Ishikawa (cell line): ENCODE measurements around the gene GCG.
A peak's percentile ranks its signal among the peaks of the same experiment; 100 is the strongest.

Source experiments
- CEBPB ChIP-seq: IDR thresholded peaks from 2 replicates; pipeline ENCODE4 v1.6.1; 2012
- CREB1 ChIP-seq: IDR thresholded peaks from 2 replicates; pipeline ENCODE4 v1.6.1; 2012; ENCODE audit warnings: low read depth
- EGR1 ChIP-seq: IDR thresholded peaks from 2 replicates; pipeline ENCODE4 v1.6.1; 2012
- EP300 ChIP-seq: IDR thresholded peaks from 2 replicates; pipeline ENCODE4 v1.6.1; 2012; ENCODE audit warnings: borderline replicate concordance
- FOXM1 ChIP-seq: IDR thresholded peaks from 2 replicates; pipeline ENCODE4 v1.6.1; 2012; ENCODE audit warnings: low read depth, borderline replicate concordance
- MAX ChIP-seq: IDR thresholded peaks from 2 replicates; pipeline ENCODE4 v1.6.1; 2012
- NFIC ChIP-seq: IDR thresholded peaks from 2 replicates; pipeline ENCODE4 v1.6.1; 2012
- RAD21 ChIP-seq: IDR thresholded peaks from 2 replicates; pipeline ENCODE4 v1.6.1; 2012; ENCODE audit warnings: low read depth
- TAF1 ChIP-seq: IDR thresholded peaks from 2 replicates; pipeline ENCODE4 v1.6.1; 2012; ENCODE audit warnings: low read depth, mild to moderate bottlenecking
- TCF12 ChIP-seq: IDR thresholded peaks from 2 replicates; pipeline ENCODE4 v1.6.1; 2012; ENCODE audit warnings: low read depth
- TEAD4 ChIP-seq: IDR thresholded peaks from 2 replicates; pipeline ENCODE4 v1.6.1; 2012
- USF1 ChIP-seq: IDR thresholded peaks from 2 replicates; pipeline ENCODE4 v1.6.1; 2012
- YY1 ChIP-seq: IDR thresholded peaks from 2 replicates; pipeline ENCODE4 v1.6.1; 2012; ENCODE audit warnings: low read depth
- ZBTB7A ChIP-seq: IDR thresholded peaks from 2 replicates; pipeline ENCODE4 v1.6.1; 2012; ENCODE audit warnings: low read depth
- TF ChIP-seq, protein P1 (sequence below): IDR thresholded peaks from 2 replicates; pipeline ENCODE4 v1.6.1; 2012; ENCODE audit warnings: low read depth, mild to moderate bottlenecking

Gene GCG

GRCh38 chr2:162106146-162106551 lies 45.9 kb downstream of the GCG start:
- TF ChIP-seq YY1: no peak
- TF ChIP-seq TCF12: no peak
- TF ChIP-seq EP300: no peak
- no peak for TF ChIP-seq NFIC
- TF ChIP-seq USF1: no peak
- TF ChIP-seq FOXM1: no peak
- no peak for TF ChIP-seq TAF1

DNA sequence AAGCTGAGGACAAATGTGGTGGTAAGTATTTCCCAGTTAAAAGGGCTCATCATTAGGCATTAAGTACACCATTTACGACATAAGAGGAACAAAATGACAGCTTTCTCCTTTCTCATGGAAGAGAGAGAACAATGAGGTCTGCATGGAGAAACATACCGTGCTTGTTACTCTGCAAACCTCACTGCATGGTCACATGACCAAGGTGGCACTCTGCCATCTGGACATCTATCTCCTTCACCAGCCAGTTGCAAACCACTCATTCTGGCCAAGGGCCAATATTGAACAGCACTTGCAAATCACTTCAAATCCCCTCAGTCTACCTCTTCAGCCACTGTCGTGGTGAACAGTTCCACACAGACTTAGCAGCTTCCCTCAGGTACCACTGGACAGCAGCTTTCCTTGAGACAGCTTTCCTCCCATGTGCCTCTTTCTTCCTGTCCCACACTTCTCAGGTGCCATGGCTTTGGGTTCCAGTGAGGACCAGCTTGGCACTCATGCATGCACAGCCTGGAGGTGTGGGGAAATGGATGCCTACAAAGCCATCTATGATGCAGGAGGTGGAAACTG lies 48.5 kb downstream of the GCG start:
- TF ChIP-seq, protein P1, sequence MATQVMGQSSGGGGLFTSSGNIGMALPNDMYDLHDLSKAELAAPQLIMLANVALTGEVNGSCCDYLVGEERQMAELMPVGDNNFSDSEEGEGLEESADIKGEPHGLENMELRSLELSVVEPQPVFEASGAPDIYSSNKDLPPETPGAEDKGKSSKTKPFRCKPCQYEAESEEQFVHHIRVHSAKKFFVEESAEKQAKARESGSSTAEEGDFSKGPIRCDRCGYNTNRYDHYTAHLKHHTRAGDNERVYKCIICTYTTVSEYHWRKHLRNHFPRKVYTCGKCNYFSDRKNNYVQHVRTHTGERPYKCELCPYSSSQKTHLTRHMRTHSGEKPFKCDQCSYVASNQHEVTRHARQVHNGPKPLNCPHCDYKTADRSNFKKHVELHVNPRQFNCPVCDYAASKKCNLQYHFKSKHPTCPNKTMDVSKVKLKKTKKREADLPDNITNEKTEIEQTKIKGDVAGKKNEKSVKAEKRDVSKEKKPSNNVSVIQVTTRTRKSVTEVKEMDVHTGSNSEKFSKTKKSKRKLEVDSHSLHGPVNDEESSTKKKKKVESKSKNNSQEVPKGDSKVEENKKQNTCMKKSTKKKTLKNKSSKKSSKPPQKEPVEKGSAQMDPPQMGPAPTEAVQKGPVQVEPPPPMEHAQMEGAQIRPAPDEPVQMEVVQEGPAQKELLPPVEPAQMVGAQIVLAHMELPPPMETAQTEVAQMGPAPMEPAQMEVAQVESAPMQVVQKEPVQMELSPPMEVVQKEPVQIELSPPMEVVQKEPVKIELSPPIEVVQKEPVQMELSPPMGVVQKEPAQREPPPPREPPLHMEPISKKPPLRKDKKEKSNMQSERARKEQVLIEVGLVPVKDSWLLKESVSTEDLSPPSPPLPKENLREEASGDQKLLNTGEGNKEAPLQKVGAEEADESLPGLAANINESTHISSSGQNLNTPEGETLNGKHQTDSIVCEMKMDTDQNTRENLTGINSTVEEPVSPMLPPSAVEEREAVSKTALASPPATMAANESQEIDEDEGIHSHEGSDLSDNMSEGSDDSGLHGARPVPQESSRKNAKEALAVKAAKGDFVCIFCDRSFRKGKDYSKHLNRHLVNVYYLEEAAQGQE: peak; percentile 31; the same call in 1 of the 2 replicates
- 0 out of 2 replicates have a peak, but pooled peaks have one; percentile 18 for TF ChIP-seq USF1
- TF ChIP-seq MAX: no peak

- TF ChIP-seq NFIC: no peak
- TF ChIP-seq, protein P1: no peak
- no peak for TF ChIP-seq TCF12
- no peak for TF ChIP-seq MAX
- TF ChIP-seq ZBTB7A: no peak
- TF ChIP-seq CEBPB: no peak
- TF ChIP-seq FOXM1: no peak
- TF ChIP-seq USF1: no peak
- no peak for TF ChIP-seq TAF1
- no peak for TF ChIP-seq EP300
- no peak for TF ChIP-seq RAD21
- TF ChIP-seq CREB1: no peak
- TF ChIP-seq YY1: no peak
- TF ChIP-seq TEAD4: no peak
- TF ChIP-seq EGR1: no peak
These were observed 51.5 kb downstream of the GCG start for GRCh38 chr2:162100579-162100978.

DNA sequence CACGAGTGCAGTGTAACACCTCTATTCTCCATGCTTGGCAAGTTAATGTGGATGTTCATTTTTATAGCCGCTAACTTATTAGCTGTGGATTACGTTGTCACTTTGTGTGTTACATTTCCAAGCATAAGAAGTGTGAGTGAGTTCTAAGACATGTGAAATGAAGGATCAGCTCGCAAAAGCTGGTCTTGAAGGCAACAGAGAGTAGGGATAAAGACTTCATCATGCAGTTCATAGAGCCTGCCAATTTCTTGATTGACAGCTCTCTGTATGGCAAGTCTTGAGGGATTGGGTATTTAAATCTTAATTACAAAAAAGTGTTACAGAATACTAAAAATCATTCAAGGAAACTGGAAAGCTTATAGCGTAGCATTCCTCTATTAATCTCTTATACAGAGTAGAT lies 52.2 kb downstream of the GCG start:
- TF ChIP-seq TAF1 (no peak), ZBTB7A (no peak), CEBPB (no peak), EGR1 (no peak), FOXM1 (no peak), EP300 (no peak), RAD21 (no peak), TEAD4 (no peak), USF1 (no peak), TCF12 (no peak), NFIC (no peak)
- TF ChIP-seq, protein P1: no peak
